RWPE2 (cell line): ENCODE results near the gene NAA38.

ENCODE experiments used
- ATAC-seq: fragments of 200-7000 bp; cut with Tn5 transposase; 3 replicates; pipeline ENCODE4 v1.9.1; 2021; ENCODE audit warnings: low read depth
- DNase-seq: peaks from one replicate; pipeline ENCODE4 v3.0.0-alpha.2; 2020; ENCODE audit warnings: low spot score
- H3K27ac ChIP-seq: fragments of 450-650 bp; 2 replicates; pipeline ENCODE4 v1.5.1; 2017; ENCODE audit warnings: mild to moderate bottlenecking; ENCODE audit not compliant: poor library complexity, severe bottlenecking
- H3K27me3 ChIP-seq: fragments of 250-450 bp; sonication (Bioruptor Pico); 2 replicates; pipeline ENCODE4 v1.5.1; 2021; ENCODE audit warnings: mild to moderate bottlenecking, moderate library complexity; ENCODE audit not compliant: insufficient read depth, poor library complexity, severe bottlenecking
- H3K36me3 ChIP-seq: fragments of 250-450 bp; sonication (Bioruptor Pico); 2 replicates; pipeline ENCODE4 v1.5.1; 2020; ENCODE audit warnings: low read depth, mild to moderate bottlenecking, moderate library complexity
- H3K4me1 ChIP-seq: fragments of 250-450 bp; sonication (Bioruptor Pico); 2 replicates; pipeline ENCODE4 v1.5.1; 2021; ENCODE audit warnings: mild to moderate bottlenecking, moderate library complexity; ENCODE audit not compliant: insufficient read depth, poor library complexity, severe bottlenecking
- H3K4me3 ChIP-seq: fragments of 250-450 bp; sonication (Bioruptor Pico); 2 replicates; pipeline ENCODE4 v1.5.1; 2021; ENCODE audit warnings: mild to moderate bottlenecking, moderate library complexity; ENCODE audit not compliant: severe bottlenecking
- H3K9me3 ChIP-seq: fragments of 250-450 bp; sonication (Bioruptor Pico); 2 replicates; pipeline ENCODE4 v1.5.1; 2021; ENCODE audit warnings: mild to moderate bottlenecking, moderate library complexity; ENCODE audit not compliant: severe bottlenecking
- TF ChIP-seq, protein P1 (sequence below): fragments of 450-650 bp; IDR thresholded peaks from one replicate; pipeline ENCODE4 v1.5.1; 2017; ENCODE audit warnings: mild to moderate bottlenecking, moderate library complexity; ENCODE audit not compliant: poor library complexity, severe bottlenecking

The NAA38 gene

DNA sequence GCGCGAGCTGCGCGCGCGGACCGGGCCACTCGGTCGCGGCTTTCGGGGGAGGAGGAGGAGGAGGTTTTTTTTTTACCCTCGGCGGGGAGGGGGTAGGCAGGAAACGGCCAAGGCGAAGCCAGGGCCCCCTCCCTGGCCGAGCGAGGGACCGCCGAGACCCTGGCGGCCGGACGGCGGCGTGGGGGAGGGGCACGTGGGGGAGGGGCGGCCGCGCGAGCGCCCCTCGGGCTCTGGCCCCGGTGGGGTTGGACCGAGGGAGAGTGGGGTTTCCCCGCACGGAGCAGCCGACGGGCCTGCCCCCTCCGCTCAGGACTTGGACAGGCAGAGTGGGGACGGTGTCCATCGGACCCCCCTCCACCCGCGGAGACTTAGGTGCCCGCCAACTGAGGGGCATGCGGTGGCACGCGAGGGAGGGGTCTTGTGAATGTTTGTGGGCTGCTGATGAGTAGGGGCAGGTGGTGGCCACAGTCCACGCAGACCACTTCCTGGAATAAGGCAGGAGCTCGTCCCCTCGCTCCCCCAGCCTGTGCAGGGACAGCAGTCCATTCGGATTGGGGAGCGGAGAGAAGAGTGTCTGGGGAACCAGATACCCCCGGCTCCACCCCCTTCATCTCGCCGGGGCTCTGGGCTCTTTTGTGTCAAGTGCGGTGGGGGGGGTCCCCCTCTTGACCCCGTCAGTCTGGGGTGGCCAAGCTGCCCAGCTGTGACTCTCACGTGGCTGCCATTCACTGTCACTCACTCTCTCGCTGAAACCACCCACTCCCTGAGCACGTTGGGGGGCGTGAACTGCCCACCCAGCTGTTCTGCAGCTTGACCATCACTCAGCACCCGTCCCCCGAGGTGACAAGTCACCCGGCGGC lies 28.2 kb upstream of the NAA38 start:
- no peak for ATAC-seq
- no peaks in the 10 kb centered on the region for H3K27me3 ChIP-seq
- H3K36me3 ChIP-seq: peaks cover 29% of the 10 kb centered on the region
- peak overlapping the region; percentile 94 for H3K27ac ChIP-seq
- TF ChIP-seq, protein P1, sequence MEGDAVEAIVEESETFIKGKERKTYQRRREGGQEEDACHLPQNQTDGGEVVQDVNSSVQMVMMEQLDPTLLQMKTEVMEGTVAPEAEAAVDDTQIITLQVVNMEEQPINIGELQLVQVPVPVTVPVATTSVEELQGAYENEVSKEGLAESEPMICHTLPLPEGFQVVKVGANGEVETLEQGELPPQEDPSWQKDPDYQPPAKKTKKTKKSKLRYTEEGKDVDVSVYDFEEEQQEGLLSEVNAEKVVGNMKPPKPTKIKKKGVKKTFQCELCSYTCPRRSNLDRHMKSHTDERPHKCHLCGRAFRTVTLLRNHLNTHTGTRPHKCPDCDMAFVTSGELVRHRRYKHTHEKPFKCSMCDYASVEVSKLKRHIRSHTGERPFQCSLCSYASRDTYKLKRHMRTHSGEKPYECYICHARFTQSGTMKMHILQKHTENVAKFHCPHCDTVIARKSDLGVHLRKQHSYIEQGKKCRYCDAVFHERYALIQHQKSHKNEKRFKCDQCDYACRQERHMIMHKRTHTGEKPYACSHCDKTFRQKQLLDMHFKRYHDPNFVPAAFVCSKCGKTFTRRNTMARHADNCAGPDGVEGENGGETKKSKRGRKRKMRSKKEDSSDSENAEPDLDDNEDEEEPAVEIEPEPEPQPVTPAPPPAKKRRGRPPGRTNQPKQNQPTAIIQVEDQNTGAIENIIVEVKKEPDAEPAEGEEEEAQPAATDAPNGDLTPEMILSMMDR: no peak
- DNase-seq: no peak
- H3K9me3 ChIP-seq: no peaks in the 10 kb centered on the region
- H3K4me1 ChIP-seq: peaks cover 27% of the 10 kb centered on the region
- H3K4me3 ChIP-seq: peak overlapping the region; percentile 47

DNA sequence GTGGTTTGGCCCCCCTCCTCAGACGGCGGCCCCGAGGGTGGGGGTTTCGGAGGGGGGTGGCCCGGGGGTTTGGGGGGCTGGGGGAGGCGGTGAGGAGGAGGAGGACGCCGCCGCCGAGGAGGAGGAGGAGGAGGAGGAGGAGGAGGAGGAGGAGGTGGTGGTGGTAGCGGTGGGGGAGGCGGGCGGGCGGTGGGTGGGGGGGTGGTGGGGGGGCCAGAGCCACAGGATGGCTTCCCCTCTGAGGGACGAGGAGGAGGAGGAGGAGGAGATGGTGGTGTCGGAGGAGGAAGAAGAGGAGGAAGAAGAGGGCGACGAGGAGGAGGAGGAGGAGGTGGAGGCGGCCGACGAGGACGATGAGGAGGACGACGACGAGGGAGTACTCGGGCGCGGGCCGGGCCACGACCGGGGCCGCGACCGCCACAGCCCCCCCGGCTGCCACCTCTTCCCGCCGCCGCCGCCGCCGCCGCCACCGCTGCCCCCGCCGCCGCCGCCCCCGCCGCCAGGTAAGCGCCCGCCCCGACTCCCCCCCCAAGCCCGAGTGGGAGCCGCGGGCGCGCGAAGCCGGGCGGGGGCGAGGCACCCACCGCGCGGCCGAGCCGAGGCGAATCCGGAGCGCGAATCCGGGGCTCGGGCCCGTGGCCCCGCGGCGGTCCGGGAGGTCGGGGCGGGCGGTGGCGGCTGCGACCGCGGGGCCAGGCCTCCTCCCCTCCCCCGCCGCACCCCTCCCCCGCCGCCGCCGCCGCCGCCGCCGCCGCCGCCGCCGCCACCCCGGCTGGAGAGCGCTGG lies 27.4 kb upstream of the NAA38 start:
- H3K4me3 ChIP-seq: peak overlapping the region; percentile 47
- H3K4me1 ChIP-seq: peaks cover 27% of the 10 kb centered on the region
- H3K27ac ChIP-seq: peak overlapping the region; percentile 94
- TF ChIP-seq, protein P1: no peak
- H3K27me3 ChIP-seq: no peaks in the 10 kb centered on the region
- ATAC-seq (no peak), DNase-seq (no peak)
- H3K36me3 ChIP-seq: peaks cover 29% of the 10 kb centered on the region
- no peaks in the 10 kb centered on the region for H3K9me3 ChIP-seq

DNA sequence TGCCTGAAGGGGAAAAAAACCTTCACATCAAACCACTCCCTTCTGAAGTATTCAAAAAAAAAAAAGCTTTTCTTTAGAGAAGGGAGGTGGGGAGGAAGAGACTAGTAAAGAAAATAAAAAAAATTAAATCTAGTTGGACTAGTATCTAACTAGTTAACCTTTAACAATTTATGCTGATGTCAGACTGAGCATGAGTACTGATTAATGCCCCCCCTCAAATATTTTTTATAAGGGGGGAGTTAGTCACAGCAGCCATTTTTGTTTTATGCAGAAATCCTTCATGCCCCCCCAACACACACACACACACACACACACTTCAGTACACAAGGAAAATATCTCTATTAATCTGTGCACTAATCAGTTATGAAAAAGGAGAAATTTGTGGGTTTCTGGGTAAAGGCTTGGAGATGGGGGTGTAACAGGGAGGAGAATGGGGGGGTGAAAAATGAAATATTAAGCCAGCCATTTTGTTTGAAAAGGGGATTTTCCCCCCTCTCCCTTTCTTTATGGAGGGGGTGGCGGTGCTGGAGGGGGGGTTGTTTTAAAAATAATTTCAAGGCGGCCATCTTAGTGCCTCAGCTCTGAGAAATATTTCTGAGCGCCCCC lies 26.5 kb upstream of the NAA38 start:
- Histone ChIP-seq H3K27ac (peak overlapping the region; percentile 94), H3K27me3 (no peaks in the 10 kb centered on the region), H3K4me1 (peaks cover 21% of the 10 kb centered on the region), H3K36me3 (peaks cover 33% of the 10 kb centered on the region), H3K4me3 (peak overlapping the region; percentile 12), H3K9me3 (no peaks in the 10 kb centered on the region)
- DNase-seq (no peak), ATAC-seq (no peak)
- TF ChIP-seq, protein P1: no peak

DNA sequence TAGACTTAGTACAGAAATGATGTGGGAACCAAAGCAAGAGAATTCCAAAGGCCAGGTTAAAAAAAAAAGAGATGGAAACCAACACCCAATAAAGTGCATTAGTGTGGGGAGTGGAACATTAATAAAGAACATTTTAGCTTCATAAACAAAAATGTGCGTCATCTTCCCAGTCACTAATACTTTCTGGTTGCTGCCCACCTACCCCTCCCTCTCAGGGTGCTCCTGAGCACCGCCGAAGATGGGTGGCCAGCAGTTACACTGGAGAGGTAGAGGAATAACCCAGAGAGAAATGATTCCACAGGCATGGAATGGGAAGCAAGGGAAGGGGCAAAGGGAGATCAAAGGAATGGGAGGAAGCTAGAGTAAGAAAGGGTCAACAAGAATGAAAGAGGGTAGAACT lies 25.3 kb upstream of the NAA38 start:
- DNase-seq (no peak), ATAC-seq (no peak)
- Histone ChIP-seq H3K4me1 (peaks cover 12% of the 10 kb centered on the region), H3K4me3 (no peak overlapping the region), H3K9me3 (no peaks in the 10 kb centered on the region), H3K27me3 (no peaks in the 10 kb centered on the region), H3K36me3 (peaks cover 46% of the 10 kb centered on the region), H3K27ac (peak overlapping the region; percentile 94)
- TF ChIP-seq, protein P1: no peak
